Sigmoid colon (tissue), 4 donors: ENCODE measurements around the gene EPS8L2.

Experiments
- EP300 ChIP-seq, 4 donors: sonication (generic); formaldehyde crosslinking; IDR thresholded peaks; one replicate each; pipeline ENCODE4 v1.6.1; 2017; ENCODE audit warnings: antibody characterized with exemption in 4 of 4
- POLR2A ChIP-seq, 2 donors: fragments of 450-650 bp; IDR thresholded peaks; one replicate each; pipeline ENCODE4 v1.6.1; 2016; ENCODE audit warnings: antibody characterized with exemption in 2 of 2, mild to moderate bottlenecking in 2 of 2, moderate library complexity in 2 of 2
- POLR2AphosphoS5 ChIP-seq, 4 donors: sonication (generic); formaldehyde crosslinking; IDR thresholded peaks; one replicate each; pipeline ENCODE4 v1.6.1; 2017; ENCODE audit warnings: antibody characterized with exemption in 4 of 4
- TF ChIP-seq, protein P1 (sequence below), 4 experiments: fragments of 450-650 bp in 3 of 4; fragments of 200-600 bp in 1 of 4; IDR thresholded peaks; one replicate each; pipeline ENCODE4 v1.5.1; 2016 to 2019; ENCODE audit warnings: antibody characterized with exemption in 4 of 4, mild to moderate bottlenecking in 3 of 4, moderate library complexity in 2 of 4

DNA sequence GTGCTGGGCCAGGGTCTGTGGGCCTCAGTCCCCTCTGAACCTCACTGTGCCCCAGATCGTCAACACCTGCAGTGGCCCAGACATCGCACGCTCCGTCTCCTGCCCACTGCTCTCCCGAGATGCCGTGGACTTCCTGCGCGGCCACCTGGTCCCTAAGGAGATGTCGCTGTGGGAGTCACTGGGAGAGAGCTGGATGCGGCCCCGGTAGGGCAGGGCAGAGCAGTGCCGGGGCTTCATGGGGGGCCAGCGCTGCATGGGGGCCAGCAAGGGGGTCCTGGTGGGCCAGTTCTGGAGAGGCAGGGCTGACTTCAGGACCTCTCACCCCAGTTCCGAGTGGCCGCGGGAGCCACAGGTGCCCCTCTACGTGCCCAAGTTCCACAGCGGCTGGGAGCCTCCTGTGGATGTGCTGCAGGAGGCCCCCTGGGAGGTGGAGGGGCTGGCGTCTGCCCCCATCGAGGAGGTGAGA is 16.3 kb downstream of the EPS8L2 start:
- TF ChIP-seq, protein P1, sequence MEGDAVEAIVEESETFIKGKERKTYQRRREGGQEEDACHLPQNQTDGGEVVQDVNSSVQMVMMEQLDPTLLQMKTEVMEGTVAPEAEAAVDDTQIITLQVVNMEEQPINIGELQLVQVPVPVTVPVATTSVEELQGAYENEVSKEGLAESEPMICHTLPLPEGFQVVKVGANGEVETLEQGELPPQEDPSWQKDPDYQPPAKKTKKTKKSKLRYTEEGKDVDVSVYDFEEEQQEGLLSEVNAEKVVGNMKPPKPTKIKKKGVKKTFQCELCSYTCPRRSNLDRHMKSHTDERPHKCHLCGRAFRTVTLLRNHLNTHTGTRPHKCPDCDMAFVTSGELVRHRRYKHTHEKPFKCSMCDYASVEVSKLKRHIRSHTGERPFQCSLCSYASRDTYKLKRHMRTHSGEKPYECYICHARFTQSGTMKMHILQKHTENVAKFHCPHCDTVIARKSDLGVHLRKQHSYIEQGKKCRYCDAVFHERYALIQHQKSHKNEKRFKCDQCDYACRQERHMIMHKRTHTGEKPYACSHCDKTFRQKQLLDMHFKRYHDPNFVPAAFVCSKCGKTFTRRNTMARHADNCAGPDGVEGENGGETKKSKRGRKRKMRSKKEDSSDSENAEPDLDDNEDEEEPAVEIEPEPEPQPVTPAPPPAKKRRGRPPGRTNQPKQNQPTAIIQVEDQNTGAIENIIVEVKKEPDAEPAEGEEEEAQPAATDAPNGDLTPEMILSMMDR (IDR thresholded peaks at IDR 0.05): no peak
- TF ChIP-seq POLR2A (IDR thresholded peaks at IDR 0.05) (no peak), POLR2AphosphoS5 (IDR thresholded peaks at IDR 0.05) (no peak), EP300 (IDR thresholded peaks at IDR 0.05) (no peak)
